AG04449 (cell line): ENCODE data around the gene MAOB.
A peak's percentile ranks its signal among the peaks of the same experiment; 100 is the strongest.

Experiments used
- CTCF ChIA-PET: fragments of 350-600 bp; formaldehyde crosslinking; extraction: SDS; loops from one replicate; lab custom pipeline; 2021; ENCODE audit warnings: antibody characterized with exemption; lab: Yijun Ruan, JAX
- POLR2A ChIA-PET: fragments of 400-600, 350-600 bp; formaldehyde crosslinking; extraction: SDS; loops from one replicate; lab custom pipeline; 2020; ENCODE audit warnings: antibody characterized with exemption, inconsistent platforms; lab: Yijun Ruan, JAX
- DNase-seq: peaks from one replicate; pipeline ENCODE4 v3.0.0-alpha.2; 2010; ENCODE audit warnings: low read depth, low spot score
- H3K4me3 ChIP-seq: 2 replicates; pipeline ENCODE4 v1.5.1; 2011; ENCODE audit warnings: low read depth, mild to moderate bottlenecking, control low read depth, low read length
- CTCF ChIP-seq: IDR thresholded peaks from one replicate; pipeline ENCODE4 v1.5.1; 2011; ENCODE audit warnings: mild to moderate bottlenecking, moderate library complexity, low read length, control low read depth, inconsistent platforms; ENCODE audit not compliant: insufficient read depth; ENCODE audit errors: missing control alignments

MAOB gene

GRCh38 chrX:43847352-43847751, 34.9 kb downstream of the MAOB start:
- H3K4me3 ChIP-seq, result no peak overlapping the region
- ChIA-PET POLR2A (interaction anchor here (0.6 kb wide), 1 partner anchor 964 kb away, joined by 3 read pairs; no protein-coding TSS in a partner anchor), CTCF (interaction anchor here (1.0 kb wide), 1 partner anchor 12 kb away, joined by 3 read pairs; no protein-coding TSS in a partner anchor)
- no peak for DNase-seq
- TF ChIP-seq CTCF, result no peak

GRCh38 chrX:43846558-43846957, 35.7 kb downstream of the MAOB start:
- H3K4me3 ChIP-seq, result no peak overlapping the region
- DNase-seq, result no peak
- ChIA-PET CTCF (interaction anchor here (1.1 kb wide), 1 partner anchor 11 kb away, joined by 3 read pairs; no protein-coding TSS in a partner anchor), POLR2A (no interaction called here)
- no peak for TF ChIP-seq CTCF

GRCh38 chrX:43845776-43846175, 36.5 kb downstream of the MAOB start:
- ChIA-PET POLR2A (no interaction called here), CTCF (interaction anchor here (1.1 kb wide), 1 partner anchor 10 kb away, joined by 3 read pairs; no protein-coding TSS in a partner anchor)
- H3K4me3 ChIP-seq, result no peak overlapping the region
- DNase-seq, result no peak
- no peak for TF ChIP-seq CTCF

GRCh38 chrX:43840265-43840664, 42.0 kb downstream of the MAOB start:
- TF ChIP-seq CTCF, result no peak
- no peak overlapping the region for H3K4me3 ChIP-seq
- no peak for DNase-seq
- CTCF ChIA-PET, result no interaction called here
- POLR2A ChIA-PET, result no interaction called here

GRCh38 chrX:43836435-43837184, 45.6 kb downstream of the MAOB start:
- ChIA-PET POLR2A (no interaction called here), CTCF (interaction anchor here (0.9 to 2.2 kb wide), 4 partner anchors 10 to 413 kb away, joined by 3 to 12 read pairs (median 3); no protein-coding TSS in a partner anchor)
- H3K4me3 ChIP-seq, result no peak overlapping the region
- DNase-seq, result no peak
- peak; percentile 27 for TF ChIP-seq CTCF

GRCh38 chrX:43835559-43835958, 46.7 kb downstream of the MAOB start:
- POLR2A ChIA-PET, result no interaction called here
- TF ChIP-seq CTCF, result no peak
- no peak for DNase-seq
- no peak overlapping the region for H3K4me3 ChIP-seq
- CTCF ChIA-PET, result interaction anchor here (0.9 to 2.2 kb wide), 5 partner anchors 11 to 414 kb away, joined by 3 to 12 read pairs (median 3); no protein-coding TSS in a partner anchor
